HG02840 (cell line): ENCODE results near the gene MEX3A.
"Not testable (repeated sequence)": the region's sequence is repeated elsewhere in the genome, so short reads cannot be mapped to it uniquely, and the experiment has no call there.

Source experiments
- ATAC-seq: cut with Tn5 transposase; IDR thresholded peaks from one replicate; pipeline ENCODE4 v1.9.1; 2021; ENCODE audit warnings: mild to moderate bottlenecking, moderate library complexity, moderate number of reproducible peaks; ENCODE audit not compliant: unreplicated experiment, low FRiP score

Gene MEX3A

GRCh38 chr1:156080241-156080862 lies 1.9 kb downstream of the MEX3A start:
- ATAC-seq = no peak

- no peak for ATAC-seq
Observed at GRCh38 chr1:156079762-156080161, 2.5 kb downstream of the MEX3A start.

DNA sequence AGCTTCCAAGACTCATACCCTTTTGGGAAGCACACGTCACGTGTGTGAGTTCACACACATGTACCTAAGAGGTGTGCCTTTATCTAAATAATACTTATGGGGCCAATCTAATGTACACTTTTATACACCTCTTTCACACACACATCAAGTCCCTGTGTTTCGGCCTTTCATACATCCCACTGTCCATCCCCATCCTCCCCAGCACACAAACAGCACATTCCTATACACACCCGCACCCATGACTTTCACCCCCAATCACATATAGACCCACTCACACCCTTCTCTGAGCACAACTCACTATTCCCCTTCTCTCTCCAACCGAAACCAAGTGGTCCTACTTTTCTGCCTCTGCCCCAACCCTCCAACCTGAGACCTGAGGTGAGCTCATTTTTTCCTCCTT lies 3.5 kb downstream of the MEX3A start:
- ATAC-seq = no peak

DNA sequence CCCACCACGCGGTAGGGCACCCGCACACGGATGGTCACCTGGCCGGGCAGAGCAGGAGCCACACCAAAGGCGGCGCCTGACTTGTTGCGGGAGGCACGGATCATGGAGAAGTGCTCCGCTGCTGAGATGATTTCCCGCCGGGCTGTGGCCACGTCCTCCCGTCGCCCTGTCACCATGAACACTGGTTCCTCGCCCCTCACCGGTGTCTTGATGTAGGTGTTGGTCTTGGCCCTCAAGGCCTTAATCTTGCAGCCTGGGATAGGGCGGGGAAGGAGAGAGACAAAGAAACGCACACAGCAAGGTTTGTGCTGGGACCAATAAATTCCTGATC lies 4.9 kb downstream of the MEX3A start:
- ATAC-seq = no peak

GRCh38 chr1:156076609-156077429 lies 5.4 kb downstream of the MEX3A start:
- ATAC-seq = no peak

- no peak for ATAC-seq
Observed at GRCh38 chr1:156075775-156076204, 6.5 kb downstream of the MEX3A start.

DNA sequence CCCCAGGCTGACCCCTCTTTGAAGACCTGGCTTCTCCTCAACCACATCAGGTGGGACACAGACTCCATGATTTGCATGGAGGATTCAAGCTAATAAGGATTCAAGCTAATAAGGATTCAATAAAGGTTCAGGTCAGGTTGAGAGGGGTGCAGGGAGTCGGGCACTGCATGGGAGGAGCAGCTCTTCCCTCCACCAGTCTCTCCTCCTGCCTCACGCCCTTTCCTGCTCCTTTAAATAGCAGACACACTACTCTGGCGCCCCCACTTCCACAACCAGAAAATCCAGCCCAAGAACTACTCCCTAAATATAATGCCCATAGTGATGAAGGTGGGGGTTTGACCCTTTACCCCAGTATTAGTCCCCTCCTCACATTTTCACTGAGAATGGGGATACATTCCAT lies 7.1 kb downstream of the MEX3A start:
- no peak for ATAC-seq

DNA sequence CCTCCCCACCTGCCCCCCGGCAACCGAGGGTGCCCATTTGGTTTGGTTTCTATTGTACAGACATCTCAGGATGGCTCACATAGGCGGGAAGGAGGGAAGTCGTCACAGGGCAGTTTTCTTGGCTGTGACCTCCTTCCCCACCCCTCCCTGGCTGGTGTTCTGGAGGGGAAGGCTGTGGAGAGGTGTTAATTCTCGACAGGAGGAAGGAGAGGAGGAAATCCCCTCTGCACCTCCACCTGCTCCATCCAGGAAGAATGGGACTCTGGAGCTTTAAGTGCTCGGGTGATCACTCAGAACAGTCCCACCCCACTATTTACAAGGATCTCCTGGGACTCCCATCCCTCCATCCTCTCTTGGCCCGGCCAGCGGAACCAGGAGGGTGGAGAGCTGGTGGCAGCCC lies 7.6 kb downstream of the MEX3A start:
- no peak for ATAC-seq

DNA sequence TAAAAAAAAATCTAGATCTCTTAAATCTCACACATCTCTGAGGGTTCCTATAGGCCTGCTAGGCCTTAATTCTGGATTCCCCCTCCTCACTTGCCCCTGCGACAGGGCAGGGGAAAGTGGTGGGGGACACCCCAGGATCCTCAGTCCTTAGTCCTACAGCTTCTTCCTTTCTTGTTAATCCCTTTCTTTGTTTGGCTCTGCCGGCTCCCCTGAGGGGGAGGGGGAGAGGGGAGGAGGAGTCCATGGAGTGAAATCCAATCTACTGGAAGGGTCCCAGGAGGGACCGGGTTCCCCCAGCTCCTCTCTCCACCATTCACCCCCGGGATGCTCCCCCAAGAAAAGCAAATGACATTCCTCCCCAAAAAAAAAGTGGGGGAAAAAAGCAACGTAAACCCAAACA lies 8.5 kb downstream of the MEX3A start:
- no peak for ATAC-seq

DNA sequence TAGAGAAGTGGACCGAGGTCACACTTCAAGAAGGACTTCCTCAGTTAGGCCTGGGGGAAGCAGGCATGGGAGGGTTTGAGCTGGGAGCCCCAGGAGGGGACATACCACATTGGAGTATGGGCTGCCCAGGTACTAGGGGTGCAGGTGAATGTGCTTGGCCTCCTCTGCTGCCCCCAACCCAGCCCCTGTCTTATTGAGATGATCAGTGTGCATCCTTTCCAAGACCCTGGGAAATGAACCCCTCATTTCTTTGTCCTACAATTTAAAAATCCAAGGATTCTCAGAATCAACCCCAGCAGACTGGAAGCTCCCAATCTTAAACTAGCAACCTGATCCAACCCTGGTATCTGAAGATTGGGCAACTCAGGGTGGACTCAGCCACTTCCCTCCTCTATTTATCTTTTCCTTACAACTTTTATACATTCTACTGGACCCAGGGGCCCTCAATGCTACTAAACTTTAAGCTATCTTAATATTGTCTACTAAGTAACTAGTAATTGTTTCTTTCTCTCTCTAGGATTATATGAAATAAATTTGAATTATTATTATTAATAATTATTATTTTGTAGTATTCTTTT lies 9.1 kb downstream of the MEX3A start:
- ATAC-seq = no peak

DNA sequence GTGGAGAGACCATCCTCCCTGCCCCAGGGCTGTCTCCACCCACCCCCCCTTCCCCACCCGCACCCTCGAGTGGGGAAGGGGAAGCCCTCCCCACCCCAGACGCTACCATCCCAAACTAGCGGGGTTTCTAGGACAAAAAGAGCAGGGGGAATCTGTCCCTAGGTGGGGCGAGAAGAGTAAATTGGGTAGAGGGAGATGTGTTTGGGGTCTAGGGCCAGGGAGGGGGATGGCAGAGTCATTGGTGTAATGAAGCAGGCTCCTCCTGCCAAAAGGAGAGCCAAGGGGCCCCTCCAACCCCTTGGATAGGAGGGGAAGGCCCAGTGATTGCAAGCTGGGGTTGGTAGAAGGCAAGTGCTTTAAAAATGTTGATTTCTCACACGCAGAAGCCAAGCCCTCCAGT lies 10.0 kb downstream of the MEX3A start:
- ATAC-seq = no peak

DNA sequence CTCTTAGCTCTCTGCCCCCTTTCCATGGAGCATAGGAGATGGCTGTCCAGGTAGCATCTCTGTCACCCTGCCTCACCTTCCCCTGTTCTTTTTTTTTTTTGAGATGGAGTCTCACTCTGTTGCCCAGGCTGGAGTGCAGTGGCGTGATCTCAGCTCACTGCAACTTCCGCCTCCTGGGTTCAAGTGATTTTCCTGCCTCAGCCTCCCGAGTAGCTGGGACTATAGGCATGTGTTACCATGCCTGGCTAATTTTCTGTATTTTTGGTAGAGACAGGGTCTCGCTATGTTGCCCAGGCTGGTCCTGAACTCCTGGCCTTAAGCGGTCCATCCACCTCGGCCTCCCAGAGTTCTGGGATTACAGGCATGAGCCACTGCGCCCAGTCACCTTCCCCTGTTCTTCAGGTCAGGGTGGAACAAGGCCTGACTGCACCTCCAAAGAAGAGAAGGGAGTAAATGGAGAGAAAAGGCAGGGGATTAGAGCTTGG lies 10.9 kb downstream of the MEX3A start:
- not testable (repeated sequence) for ATAC-seq

DNA sequence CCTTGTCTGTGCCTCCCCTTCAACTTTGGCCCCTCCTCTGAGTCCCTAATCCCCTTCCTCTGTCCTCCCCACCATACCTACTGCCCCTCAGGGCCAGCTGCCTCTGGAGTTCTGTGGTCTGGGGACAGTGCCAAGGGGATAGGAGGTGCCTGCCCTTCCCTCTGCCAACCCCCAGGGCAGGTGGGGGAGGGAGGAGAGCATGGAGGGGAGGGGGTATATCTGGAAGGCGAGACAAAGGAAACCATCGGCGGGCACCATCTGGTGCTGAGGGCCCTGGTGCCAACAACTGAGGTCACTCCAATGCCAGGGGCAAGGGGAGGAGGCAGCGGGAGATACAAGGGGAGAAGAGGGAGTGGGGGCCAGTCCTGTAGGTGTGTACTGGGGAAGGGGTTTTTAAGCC lies 11.7 kb downstream of the MEX3A start:
- ATAC-seq = no peak

GRCh38 chr1:156069490-156070455 lies 12.5 kb downstream of the MEX3A start:
- no peak for ATAC-seq

DNA sequence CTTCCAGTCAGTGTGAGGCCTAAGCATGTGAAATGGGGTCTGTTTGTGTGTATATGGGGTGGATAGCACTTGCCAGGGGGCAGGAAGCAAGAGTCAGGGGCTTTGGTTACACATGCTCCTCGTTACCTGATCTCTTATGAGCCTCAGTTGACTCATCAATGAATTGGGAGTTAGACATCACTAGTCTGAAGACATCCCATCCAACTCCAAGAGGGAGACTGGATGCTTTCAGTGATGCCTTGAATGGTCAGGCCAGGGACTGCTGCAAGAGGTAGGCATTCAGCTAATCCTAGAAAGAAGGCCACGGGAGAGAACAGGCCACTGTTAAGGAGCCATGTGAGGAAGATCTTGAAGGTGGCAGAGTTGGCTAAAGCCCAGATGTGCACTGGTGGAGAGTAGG lies 15.0 kb downstream of the MEX3A start:
- ATAC-seq = no peak

DNA sequence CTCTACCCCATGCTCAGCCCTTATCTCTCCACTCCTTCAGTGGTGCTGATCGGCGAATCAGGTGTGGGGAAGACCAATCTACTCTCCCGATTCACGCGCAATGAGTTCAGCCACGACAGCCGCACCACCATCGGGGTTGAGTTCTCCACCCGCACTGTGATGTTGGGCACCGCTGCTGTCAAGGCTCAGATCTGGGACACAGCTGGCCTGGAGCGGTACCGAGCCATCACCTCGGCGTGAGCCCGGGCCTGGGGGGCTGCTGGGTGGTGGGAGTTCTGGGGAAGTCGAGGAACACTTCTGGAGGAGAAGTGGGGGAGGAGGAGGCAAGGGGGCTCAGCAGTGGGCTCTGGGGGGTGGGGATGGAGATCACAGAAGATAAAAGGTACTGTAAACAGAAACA lies 16.4 kb downstream of the MEX3A start:
- ATAC-seq = no peak

DNA sequence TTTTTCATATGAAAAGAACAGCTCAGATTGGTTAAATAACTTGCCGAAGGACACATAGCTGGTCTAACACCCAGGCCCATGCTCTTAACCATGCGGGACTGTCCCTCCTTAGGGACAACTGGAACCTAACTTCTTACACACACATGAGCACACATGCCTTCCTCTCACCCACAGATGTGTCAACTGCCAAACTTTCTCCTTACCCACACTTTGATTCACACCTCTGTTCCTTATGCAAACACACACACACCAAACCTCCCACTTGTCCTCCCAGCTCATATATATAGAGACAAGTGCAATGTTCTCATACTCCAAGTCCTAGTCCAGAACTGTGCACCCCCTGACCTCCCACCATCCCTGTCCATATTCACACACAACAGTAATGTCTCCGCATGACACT lies 17.1 kb downstream of the MEX3A start:
- ATAC-seq = no peak

DNA sequence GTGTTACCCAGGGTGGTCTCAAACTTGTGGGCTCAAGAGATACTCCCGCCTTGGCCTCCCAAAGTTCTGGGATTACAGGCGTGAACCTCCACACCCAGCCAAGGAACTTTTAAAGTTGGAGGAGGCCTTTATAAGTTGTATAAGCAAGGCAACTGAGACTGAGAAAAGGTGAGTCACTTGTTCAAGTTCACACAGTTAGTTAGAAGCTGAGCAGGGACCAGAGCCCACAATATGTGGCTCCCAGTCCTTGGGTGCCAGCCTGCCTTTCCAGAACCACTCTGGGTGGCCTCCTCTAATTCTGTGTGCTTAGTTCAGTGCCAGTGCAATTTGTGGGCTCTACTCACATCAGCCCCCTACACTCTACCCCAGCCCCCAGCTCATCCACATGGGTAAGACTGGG lies 17.6 kb downstream of the MEX3A start:
- no peak for ATAC-seq

DNA sequence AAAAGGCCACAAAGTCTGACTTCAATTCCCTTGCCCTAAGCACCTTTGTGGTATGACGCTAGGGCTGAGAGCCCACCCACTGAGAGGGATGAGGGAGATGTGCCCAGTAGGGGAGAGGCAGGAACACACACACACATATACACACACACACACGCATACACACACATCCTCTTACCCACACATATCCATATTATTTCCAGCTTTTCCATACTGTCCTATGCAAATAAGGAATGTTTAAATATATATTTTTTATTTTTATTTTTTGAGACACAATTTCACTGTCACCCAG lies 18.3 kb downstream of the MEX3A start:
- no peak for ATAC-seq

GRCh38 chr1:156062189-156062588 lies 20.1 kb downstream of the MEX3A start:
- ATAC-seq = no peak
